ENCODE data around the gene WDR5. TPM values are rescaled to one million over a fixed set of nuclear protein-coding genes. Genes with fewer than 3 reads are reported as not detected.
A peak's percentile ranks its signal among the peaks of the same experiment; 100 is the strongest.

Gene WDR5
- polyA plus RNA-seq, 1 of the 3 experiments (the other 2 are of a cell fraction): 36.6 TPM

DNA sequence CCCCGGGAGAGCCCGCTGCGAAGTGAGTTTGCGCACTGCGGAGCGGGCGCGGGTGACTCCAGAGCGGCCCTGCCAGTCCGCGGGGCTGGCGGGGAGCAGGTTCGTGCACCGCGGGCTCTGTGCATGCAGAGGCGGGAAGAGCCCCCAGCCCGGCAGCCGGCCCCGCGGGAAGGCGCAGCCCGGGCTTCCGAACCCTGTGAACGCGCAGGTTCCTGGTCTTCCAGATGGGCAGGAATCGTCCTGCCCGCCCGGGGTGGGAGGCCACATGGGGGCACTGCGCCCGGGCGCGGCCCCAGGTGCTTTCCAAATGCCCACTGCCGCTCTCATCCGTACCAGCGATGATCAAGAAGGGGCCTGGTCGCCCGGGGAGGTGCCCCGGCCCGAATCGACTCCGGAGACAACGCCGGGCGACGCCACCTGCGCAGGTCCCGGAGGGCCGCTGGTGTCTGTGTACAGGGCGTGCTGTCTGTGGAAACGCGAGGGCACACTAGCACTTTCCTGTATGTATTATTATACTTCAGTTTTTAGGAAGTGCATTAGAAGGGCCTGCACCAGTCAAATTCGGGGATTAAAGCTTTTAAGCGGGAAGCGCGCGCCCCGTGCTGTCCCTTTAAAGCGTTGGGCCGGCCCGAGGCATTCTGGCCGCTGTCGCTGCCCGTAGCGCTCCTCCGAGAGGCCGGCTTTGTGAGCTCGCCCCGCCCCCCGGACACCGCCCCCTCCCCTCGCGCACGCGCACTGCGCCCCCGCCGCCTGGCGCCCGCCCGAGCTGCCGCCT, at the start of gene WDR5 (continued):
- no peak for TF ChIP-seq USF1 (IDR thresholded peaks at IDR 0.05; ENCODE audit: borderline replicate concordance, low read depth)
- TF ChIP-seq JUND (IDR thresholded peaks at IDR 0.05): no peak
- TF ChIP-seq RXRA (IDR thresholded peaks at IDR 0.05; ENCODE audit: borderline replicate concordance, low read depth): no peak
- no peak for TF ChIP-seq NFIC (IDR thresholded peaks at IDR 0.05; ENCODE audit: borderline replicate concordance)
- no peak for TF ChIP-seq FOXJ3 (CRISPR knock-in tag; IDR thresholded peaks at IDR 0.05)
- peak; percentile 65 for TF ChIP-seq NRF1 (IDR thresholded peaks at IDR 0.05; ENCODE audit: low read depth, low read length)
- TF ChIP-seq GABPA (IDR thresholded peaks at IDR 0.05; ENCODE audit: low read depth): no peak
- TF ChIP-seq, protein P1, sequence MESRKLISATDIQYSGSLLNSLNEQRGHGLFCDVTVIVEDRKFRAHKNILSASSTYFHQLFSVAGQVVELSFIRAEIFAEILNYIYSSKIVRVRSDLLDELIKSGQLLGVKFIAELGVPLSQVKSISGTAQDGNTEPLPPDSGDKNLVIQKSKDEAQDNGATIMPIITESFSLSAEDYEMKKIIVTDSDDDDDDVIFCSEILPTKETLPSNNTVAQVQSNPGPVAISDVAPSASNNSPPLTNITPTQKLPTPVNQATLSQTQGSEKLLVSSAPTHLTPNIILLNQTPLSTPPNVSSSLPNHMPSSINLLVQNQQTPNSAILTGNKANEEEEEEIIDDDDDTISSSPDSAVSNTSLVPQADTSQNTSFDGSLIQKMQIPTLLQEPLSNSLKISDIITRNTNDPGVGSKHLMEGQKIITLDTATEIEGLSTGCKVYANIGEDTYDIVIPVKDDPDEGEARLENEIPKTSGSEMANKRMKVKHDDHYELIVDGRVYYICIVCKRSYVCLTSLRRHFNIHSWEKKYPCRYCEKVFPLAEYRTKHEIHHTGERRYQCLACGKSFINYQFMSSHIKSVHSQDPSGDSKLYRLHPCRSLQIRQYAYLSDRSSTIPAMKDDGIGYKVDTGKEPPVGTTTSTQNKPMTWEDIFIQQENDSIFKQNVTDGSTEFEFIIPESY (IDR thresholded peaks at IDR 0.05; ENCODE audit: borderline replicate concordance, low read depth): no peak

GRCh38 chr9:134088063-134088725, 47.7 kb upstream of the WDR5 start:
- Histone ChIP-seq H2AFZ (ENCODE audit: low read depth) (no peak overlapping the region), H3K4me3 (ENCODE audit: low read depth in 2 of 2, low read length in 1 of 2) (no peak overlapping the region), H3K9me3 (no peaks in the 10 kb centered on the region), H3K79me2 (ENCODE audit: insufficient read depth) (no peaks in the 10 kb centered on the region), H3K4me1 (ENCODE audit: control insufficient read depth in 1 of 2, insufficient read depth in 2 of 2, low read depth in 1 of 2, low read length in 1 of 2) (peaks cover 0 to 4% of the 10 kb centered on the region in 2 experiments; a peak in 1 of 4 replicates), H3K9me2 (no peaks in the 10 kb centered on the region), H3K27me3 (ENCODE audit: insufficient read depth) (no peaks in the 10 kb centered on the region; the same call in 1 of the 2 replicates), H3K36me3 (replicated peaks in 1 of 2; ENCODE audit: control insufficient read depth in 1 of 2, insufficient read depth in 2 of 2, low read length in 1 of 2) (no peaks in the 10 kb centered on the region), H4K20me1 (ENCODE audit: insufficient read depth) (no peaks in the 10 kb centered on the region), H3K9ac (no peak overlapping the region), H3K27ac (ENCODE audit: low read depth in 2 of 2, low read length in 1 of 2) (no peak overlapping the region), H3F3A (replicated peaks; ENCODE audit: insufficient read depth) (no peaks in the 10 kb centered on the region), H3K4me2 (no peak overlapping the region)
- TF ChIP-seq RAD21 (IDR thresholded peaks at IDR 0.05; ENCODE audit: low read length): no peak
- TF ChIP-seq CHD2 (IDR thresholded peaks at IDR 0.05; ENCODE audit: low read length, partially characterized antibody): no peak
- TF ChIP-seq EZH2phosphoT487 (IDR thresholded peaks at IDR 0.05; ENCODE audit: borderline replicate concordance, low read depth): no peak
- TF ChIP-seq MEF2A (IDR thresholded peaks at IDR 0.05; ENCODE audit: borderline replicate concordance, low read depth): no peak
- no peak for TF ChIP-seq RFX5 (IDR thresholded peaks at IDR 0.05; ENCODE audit: low read length)
- TF ChIP-seq GABPA (IDR thresholded peaks at IDR 0.05; ENCODE audit: low read depth): no peak
- no peak for TF ChIP-seq SIN3A (IDR thresholded peaks at IDR 0.05; ENCODE audit: borderline replicate concordance, low read depth, low read length)
- TF ChIP-seq TEAD4 (IDR thresholded peaks at IDR 0.05; ENCODE audit: borderline replicate concordance, insufficient read depth): no peak
- TF ChIP-seq ELF1 (IDR thresholded peaks at IDR 0.05): no peak
- TF ChIP-seq FOSL2 (IDR thresholded peaks at IDR 0.05; ENCODE audit: borderline replicate concordance, low read depth): no peak
- TF ChIP-seq REST (IDR thresholded peaks at IDR 0.05; ENCODE audit: low read depth, low read length): no peak
- TF ChIP-seq YY1 (IDR thresholded peaks at IDR 0.05; ENCODE audit: low read depth): no peak
- no peak for TF ChIP-seq TCF12 (IDR thresholded peaks at IDR 0.05)
- TF ChIP-seq, protein P2, sequence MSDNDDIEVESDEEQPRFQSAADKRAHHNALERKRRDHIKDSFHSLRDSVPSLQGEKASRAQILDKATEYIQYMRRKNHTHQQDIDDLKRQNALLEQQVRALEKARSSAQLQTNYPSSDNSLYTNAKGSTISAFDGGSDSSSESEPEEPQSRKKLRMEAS (IDR thresholded peaks at IDR 0.05; ENCODE audit: low read depth): no peak
- TF ChIP-seq RCOR1 (IDR thresholded peaks at IDR 0.05; ENCODE audit: low read length): no peak
- ChIA-PET POLR2A (no interaction called here), CTCF (interaction anchor here (0.6 to 1.9 kb wide), 4 partner anchors 11 to 306 kb away, joined by 3 to 8 read pairs (median 3); no protein-coding TSS in a partner anchor)
- peak; percentile 51 for DNase-seq
- 73% methylated on average over 14 of the region's 14 CpGs for WGBS (ENCODE audit: low lambda C conversion rate)
